Urothelium cell line (cell line): ENCODE data around the gene ILF3.

ENCODE experiments used
- DNase-seq: peaks from one replicate; pipeline ENCODE4 v3.0.0; 2011; ENCODE audit warnings: low spot score, mixed read lengths
- FAIRE-seq: peaks from 2 replicates; lab custom pipeline; 2011; peaks lifted over from hg19 to GRCh38; lab: Jason Lieb, UNC

ILF3 gene

GRCh38 chr19:10727685-10728201 lies 73.6 kb downstream of the ILF3 start:
- no peak for FAIRE-seq
- DNase-seq: no peak

- FAIRE-seq (no peak), DNase-seq (no peak)
Observed at GRCh38 chr19:10729411-10729810, 75.3 kb downstream of the ILF3 start.

GRCh38 chr19:10730932-10731331 lies 76.8 kb downstream of the ILF3 start:
- no peak for FAIRE-seq
- DNase-seq: no peak

- FAIRE-seq (no peak), DNase-seq (no peak)
Observed at GRCh38 chr19:10735741-10736140, 81.6 kb downstream of the ILF3 start.

GRCh38 chr19:10736189-10736588 lies 82.0 kb downstream of the ILF3 start:
- no peak for DNase-seq
- no peak for FAIRE-seq

- DNase-seq: no peak
- no peak for FAIRE-seq
Observed at GRCh38 chr19:10736916-10737551, 82.9 kb downstream of the ILF3 start.

- DNase-seq (no peak), FAIRE-seq (no peak)
Observed at GRCh38 chr19:10737722-10738121, 83.6 kb downstream of the ILF3 start.

GRCh38 chr19:10740798-10741197 lies 86.7 kb downstream of the ILF3 start:
- FAIRE-seq (no peak), DNase-seq (no peak)
